Uterus (tissue), 2 donors: ENCODE data around the gene DDC.

Source experiments
- POLR2A ChIP-seq, 2 donors: fragments of 450-650 bp; IDR thresholded peaks; one replicate each; pipeline ENCODE4 v1.6.1; 2016; ENCODE audit warnings: antibody characterized with exemption in 2 of 2, mild to moderate bottlenecking in 1 of 2, moderate library complexity in 1 of 2
- TF ChIP-seq, protein P1 (sequence below), 4 experiments: fragments of 200-600 bp in 2 of 4; fragments of 450-650 bp in 2 of 4; sonication (generic) in 2 of 4; IDR thresholded peaks; one replicate each; pipeline ENCODE4 v1.5.1; 2016 to 2019; ENCODE audit warnings: antibody characterized with exemption in 4 of 4, mild to moderate bottlenecking in 2 of 4, moderate library complexity in 1 of 4

DNA sequence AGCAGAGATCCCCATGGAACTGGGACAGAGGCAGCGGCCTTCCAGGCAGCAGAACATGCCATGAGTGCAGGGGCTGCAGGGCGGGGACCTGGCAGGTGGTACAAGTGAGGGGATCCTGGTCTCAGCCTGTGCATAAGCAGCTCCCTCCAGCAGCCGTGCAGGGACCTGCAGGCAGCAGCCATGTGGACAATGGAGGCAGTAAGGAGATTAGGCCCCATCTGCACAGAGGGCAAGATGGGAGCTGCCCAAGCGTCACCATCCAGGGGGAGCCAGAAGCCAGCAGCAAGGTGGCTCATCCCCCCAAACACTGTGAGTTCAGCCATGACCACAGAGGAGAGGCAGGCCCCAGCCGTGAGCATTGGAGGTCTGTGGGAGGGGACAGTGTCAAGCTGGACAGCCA is 3.1 kb downstream of the DDC start:
- TF ChIP-seq, protein P1, sequence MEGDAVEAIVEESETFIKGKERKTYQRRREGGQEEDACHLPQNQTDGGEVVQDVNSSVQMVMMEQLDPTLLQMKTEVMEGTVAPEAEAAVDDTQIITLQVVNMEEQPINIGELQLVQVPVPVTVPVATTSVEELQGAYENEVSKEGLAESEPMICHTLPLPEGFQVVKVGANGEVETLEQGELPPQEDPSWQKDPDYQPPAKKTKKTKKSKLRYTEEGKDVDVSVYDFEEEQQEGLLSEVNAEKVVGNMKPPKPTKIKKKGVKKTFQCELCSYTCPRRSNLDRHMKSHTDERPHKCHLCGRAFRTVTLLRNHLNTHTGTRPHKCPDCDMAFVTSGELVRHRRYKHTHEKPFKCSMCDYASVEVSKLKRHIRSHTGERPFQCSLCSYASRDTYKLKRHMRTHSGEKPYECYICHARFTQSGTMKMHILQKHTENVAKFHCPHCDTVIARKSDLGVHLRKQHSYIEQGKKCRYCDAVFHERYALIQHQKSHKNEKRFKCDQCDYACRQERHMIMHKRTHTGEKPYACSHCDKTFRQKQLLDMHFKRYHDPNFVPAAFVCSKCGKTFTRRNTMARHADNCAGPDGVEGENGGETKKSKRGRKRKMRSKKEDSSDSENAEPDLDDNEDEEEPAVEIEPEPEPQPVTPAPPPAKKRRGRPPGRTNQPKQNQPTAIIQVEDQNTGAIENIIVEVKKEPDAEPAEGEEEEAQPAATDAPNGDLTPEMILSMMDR (IDR thresholded peaks at IDR 0.05) = no peak
- TF ChIP-seq POLR2A (IDR thresholded peaks at IDR 0.05) = no peak
